Superior temporal gyrus (tissue), 1 donor: ENCODE measurements around the gene SPINK1.
"Not testable (repeated sequence)": the region's sequence is repeated elsewhere in the genome, so short reads cannot be mapped to it uniquely, and the experiment has no call there.

Experiments
- DNase-seq: peaks from one replicate; pipeline ENCODE4 v3.0.0-alpha.2; 2016; ENCODE audit errors: extremely low spot score

SPINK1 gene

GRCh38 chr5:147854894-147855773, 23.7 kb upstream of the SPINK1 start:
- no peak for DNase-seq

GRCh38 chr5:147854331-147854730, 22.9 kb upstream of the SPINK1 start:
- no peak for DNase-seq

- no peak for DNase-seq
These were observed 22.0 kb upstream of the SPINK1 start for GRCh38 chr5:147853372-147853987.

GRCh38 chr5:147852365-147852764, 20.9 kb upstream of the SPINK1 start:
- DNase-seq: no peak

- no peak for DNase-seq
These were observed 20.1 kb upstream of the SPINK1 start for GRCh38 chr5:147851578-147851977.

- no peak for DNase-seq
These were observed 17.8 kb upstream of the SPINK1 start for GRCh38 chr5:147849226-147849625.

GRCh38 chr5:147845618-147846017, 14.1 kb upstream of the SPINK1 start:
- no peak for DNase-seq

GRCh38 chr5:147844846-147845245, 13.4 kb upstream of the SPINK1 start:
- no peak for DNase-seq

- DNase-seq: no peak
These were observed 11.4 kb upstream of the SPINK1 start for GRCh38 chr5:147842869-147843268.

GRCh38 chr5:147836439-147836838, 5.0 kb upstream of the SPINK1 start:
- no peak for DNase-seq

- no peak for DNase-seq
These were observed 3.9 kb upstream of the SPINK1 start for GRCh38 chr5:147835386-147835798.

- DNase-seq: no peak
These were observed 1.1 kb upstream of the SPINK1 start for GRCh38 chr5:147832541-147832940.

GRCh38 chr5:147830035-147830434, 1.4 kb downstream of the SPINK1 start:
- no peak for DNase-seq

- not testable (repeated sequence) for DNase-seq
These were observed 4.5 kb downstream of the SPINK1 start for GRCh38 chr5:147827017-147827416.

- no peak for DNase-seq
These were observed 5.1 kb downstream of the SPINK1 start for GRCh38 chr5:147826361-147826760.

- peak; percentile 93 for DNase-seq
These were observed 8.6 kb downstream of the SPINK1 start for GRCh38 chr5:147822686-147823491.

- DNase-seq: not testable (repeated sequence)
These were observed 9.2 kb downstream of the SPINK1 start for GRCh38 chr5:147822222-147822621.

- no peak for DNase-seq
These were observed 9.7 kb downstream of the SPINK1 start for GRCh38 chr5:147821766-147822165.

- DNase-seq: no peak
These were observed 12.2 kb downstream of the SPINK1 start for GRCh38 chr5:147819261-147819770.

- no peak for DNase-seq
These were observed 13.2 kb downstream of the SPINK1 start for GRCh38 chr5:147818290-147818689.

GRCh38 chr5:147813696-147814095, 17.8 kb downstream of the SPINK1 start:
- no peak for DNase-seq
